Measurements from ENCODE around the gene PCDH9. TPM values are rescaled to one million over a fixed set of nuclear protein-coding genes. Genes with fewer than 3 reads are reported as not detected.

The PCDH9 gene
- total and polyA plus RNA-seq, 10 of the 15 experiments (the other 5 are each of a cell fraction or from before 2014, with no cell fraction given) = 0.02 to 2.3 (median 0.05) TPM; not detected in 1

GRCh38 chr13:67120872-67121531, 109.1 kb downstream of the PCDH9 start:
- CTCF ChIA-PET = interaction anchor here (1.4 kb wide), 1 partner anchor 165 kb away, joined by 3 read pairs; no protein-coding TSS in a partner anchor
- Histone ChIP-seq H3K27me3 (replicated peaks in 1 of 2; ENCODE audit: control insufficient read depth in 2 of 2, insufficient read depth in 2 of 2, low read length in 1 of 2) (no peaks in the 10 kb centered on the region), H2AFZ (ENCODE audit: control insufficient read depth, low read depth, low read length) (no peak overlapping the region), H3K9ac (ENCODE audit: control insufficient read depth, insufficient read depth, low read length) (no peak overlapping the region), H4K20me1 (ENCODE audit: control insufficient read depth, insufficient read depth) (no peaks in the 10 kb centered on the region), H3K4me1 (ENCODE audit: control insufficient read depth, insufficient read depth, low read length) (no peaks in the 10 kb centered on the region), H3K4me3 (no peak overlapping the region), H3K4me2 (ENCODE audit: control insufficient read depth, insufficient read depth) (no peak overlapping the region), H3K36me3 (ENCODE audit: control insufficient read depth in 2 of 2, insufficient read depth in 2 of 2, low read length in 1 of 2) (no peaks in the 10 kb centered on the region), H3K9me3 (replicated peaks; ENCODE audit: control insufficient read depth, insufficient read depth, low read length) (no peaks in the 10 kb centered on the region), H3K27ac (ENCODE audit: control insufficient read depth, insufficient read depth) (no peak overlapping the region), H3K79me2 (ENCODE audit: control insufficient read depth, insufficient read depth, low read length) (no peaks in the 10 kb centered on the region)
- DNase-seq (ENCODE audit: low read depth, low spot score) = no peak
- SMC1A ChIA-PET (ENCODE audit: uncharacterized antibody, unreplicated experiment) = interaction anchor here (0.8 kb wide), 1 partner anchor 340 kb away, joined by 4 read pairs; no protein-coding TSS in a partner anchor
- RAD21 ChIA-PET (ENCODE audit: unreplicated experiment) = no interaction called here
- in situ Hi-C loops (cut with MboI) = no loop called here
- no peak for FAIRE-seq
- no peak for TF ChIP-seq NR2C2 (IDR thresholded peaks at IDR 0.05; ENCODE audit: borderline replicate concordance, control insufficient read depth, insufficient read length, low read depth)
- no peak for TF ChIP-seq SP1 (IDR thresholded peaks at IDR 0.05; ENCODE audit: low read depth, low read length)
- TF ChIP-seq REST (IDR thresholded peaks at IDR 0.05; ENCODE audit: low read depth, low read length) = no peak
- TF ChIP-seq HDGF (IDR thresholded peaks at IDR 0.05) = no peak
- TF ChIP-seq SPI1 (IDR thresholded peaks at IDR 0.05; ENCODE audit: borderline replicate concordance, insufficient read depth, low read depth, low read length) = no peak
- TF ChIP-seq GABPA (IDR thresholded peaks at IDR 0.05; ENCODE audit: low read depth) = no peak
- TF ChIP-seq JUNB (IDR thresholded peaks at IDR 0.05) = no peak
- intact Hi-C loops (cut with micrococcal nuclease; ENCODE audit: unreplicated experiment) = no loop called here
- no peak for ATAC-seq
- POLR2A ChIA-PET = no interaction called here
- 28% methylated on average over 6 of the region's 6 CpGs for WGBS (ENCODE audit: insufficient coverage, insufficient replicate concordance, low lambda C conversion rate, missing lambda C conversion rate)
- BruUV-seq (replicated peaks) = no TSS peak
